Ishikawa (cell line): ENCODE results near the gene GTF2IRD1.

ENCODE experiments used
- CEBPB ChIP-seq: IDR thresholded peaks from 2 replicates; pipeline ENCODE4 v1.6.1; 2012
- CREB1 ChIP-seq: IDR thresholded peaks from 2 replicates; pipeline ENCODE4 v1.6.1; 2012; ENCODE audit warnings: low read depth
- EGR1 ChIP-seq: IDR thresholded peaks from 2 replicates; pipeline ENCODE4 v1.6.1; 2012
- EP300 ChIP-seq: IDR thresholded peaks from 2 replicates; pipeline ENCODE4 v1.6.1; 2012; ENCODE audit warnings: borderline replicate concordance
- FOXM1 ChIP-seq: IDR thresholded peaks from 2 replicates; pipeline ENCODE4 v1.6.1; 2012; ENCODE audit warnings: low read depth, borderline replicate concordance
- MAX ChIP-seq: IDR thresholded peaks from 2 replicates; pipeline ENCODE4 v1.6.1; 2012
- NFIC ChIP-seq: IDR thresholded peaks from 2 replicates; pipeline ENCODE4 v1.6.1; 2012
- RAD21 ChIP-seq: IDR thresholded peaks from 2 replicates; pipeline ENCODE4 v1.6.1; 2012; ENCODE audit warnings: low read depth
- TAF1 ChIP-seq: IDR thresholded peaks from 2 replicates; pipeline ENCODE4 v1.6.1; 2012; ENCODE audit warnings: low read depth, mild to moderate bottlenecking
- TCF12 ChIP-seq: IDR thresholded peaks from 2 replicates; pipeline ENCODE4 v1.6.1; 2012; ENCODE audit warnings: low read depth
- TEAD4 ChIP-seq: IDR thresholded peaks from 2 replicates; pipeline ENCODE4 v1.6.1; 2012
- USF1 ChIP-seq: IDR thresholded peaks from 2 replicates; pipeline ENCODE4 v1.6.1; 2012
- YY1 ChIP-seq: IDR thresholded peaks from 2 replicates; pipeline ENCODE4 v1.6.1; 2012; ENCODE audit warnings: low read depth
- ZBTB7A ChIP-seq: IDR thresholded peaks from 2 replicates; pipeline ENCODE4 v1.6.1; 2012; ENCODE audit warnings: low read depth
- TF ChIP-seq, protein P1 (sequence below): IDR thresholded peaks from 2 replicates; pipeline ENCODE4 v1.6.1; 2012; ENCODE audit warnings: low read depth, mild to moderate bottlenecking

Gene GTF2IRD1

DNA sequence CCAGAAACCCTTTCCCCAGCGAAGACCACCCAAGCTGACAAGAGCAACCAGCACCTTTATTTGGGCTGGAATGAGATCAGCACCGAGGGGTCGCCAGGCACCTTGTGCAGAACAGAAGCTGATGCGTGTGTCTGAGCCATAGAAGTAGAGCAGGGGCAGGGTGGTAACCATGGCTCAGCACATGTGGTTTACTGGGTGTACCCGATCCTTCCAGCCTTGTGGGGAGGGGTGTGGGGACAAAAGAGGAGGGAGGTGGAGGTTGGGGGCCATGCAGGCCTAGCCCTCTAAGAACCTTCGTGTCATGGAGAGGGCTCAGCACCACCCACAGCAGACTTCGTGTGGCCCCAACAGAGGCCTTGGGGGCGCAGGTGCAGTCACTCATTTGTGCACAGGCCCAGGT, 119.8 kb downstream of the GTF2IRD1 start:
- TF ChIP-seq TCF12 (no peak), TEAD4 (no peak), TAF1 (no peak), USF1 (no peak), MAX (no peak), ZBTB7A (no peak), CEBPB (no peak), CREB1 (no peak), NFIC (no peak), YY1 (no peak), EP300 (no peak), RAD21 (no peak), FOXM1 (no peak)

GRCh38 chr7:74575083-74575784, 121.5 kb downstream of the GTF2IRD1 start:
- no peak for TF ChIP-seq RAD21
- TF ChIP-seq ZBTB7A, result no peak
- no peak for TF ChIP-seq CREB1
- TF ChIP-seq FOXM1, result no peak
- TF ChIP-seq TCF12, result no peak
- TF ChIP-seq, protein P1, sequence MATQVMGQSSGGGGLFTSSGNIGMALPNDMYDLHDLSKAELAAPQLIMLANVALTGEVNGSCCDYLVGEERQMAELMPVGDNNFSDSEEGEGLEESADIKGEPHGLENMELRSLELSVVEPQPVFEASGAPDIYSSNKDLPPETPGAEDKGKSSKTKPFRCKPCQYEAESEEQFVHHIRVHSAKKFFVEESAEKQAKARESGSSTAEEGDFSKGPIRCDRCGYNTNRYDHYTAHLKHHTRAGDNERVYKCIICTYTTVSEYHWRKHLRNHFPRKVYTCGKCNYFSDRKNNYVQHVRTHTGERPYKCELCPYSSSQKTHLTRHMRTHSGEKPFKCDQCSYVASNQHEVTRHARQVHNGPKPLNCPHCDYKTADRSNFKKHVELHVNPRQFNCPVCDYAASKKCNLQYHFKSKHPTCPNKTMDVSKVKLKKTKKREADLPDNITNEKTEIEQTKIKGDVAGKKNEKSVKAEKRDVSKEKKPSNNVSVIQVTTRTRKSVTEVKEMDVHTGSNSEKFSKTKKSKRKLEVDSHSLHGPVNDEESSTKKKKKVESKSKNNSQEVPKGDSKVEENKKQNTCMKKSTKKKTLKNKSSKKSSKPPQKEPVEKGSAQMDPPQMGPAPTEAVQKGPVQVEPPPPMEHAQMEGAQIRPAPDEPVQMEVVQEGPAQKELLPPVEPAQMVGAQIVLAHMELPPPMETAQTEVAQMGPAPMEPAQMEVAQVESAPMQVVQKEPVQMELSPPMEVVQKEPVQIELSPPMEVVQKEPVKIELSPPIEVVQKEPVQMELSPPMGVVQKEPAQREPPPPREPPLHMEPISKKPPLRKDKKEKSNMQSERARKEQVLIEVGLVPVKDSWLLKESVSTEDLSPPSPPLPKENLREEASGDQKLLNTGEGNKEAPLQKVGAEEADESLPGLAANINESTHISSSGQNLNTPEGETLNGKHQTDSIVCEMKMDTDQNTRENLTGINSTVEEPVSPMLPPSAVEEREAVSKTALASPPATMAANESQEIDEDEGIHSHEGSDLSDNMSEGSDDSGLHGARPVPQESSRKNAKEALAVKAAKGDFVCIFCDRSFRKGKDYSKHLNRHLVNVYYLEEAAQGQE, result no peak
- TF ChIP-seq USF1, result no peak
- no peak for TF ChIP-seq MAX
- no peak for TF ChIP-seq TAF1
- TF ChIP-seq EP300, result no peak
- no peak for TF ChIP-seq YY1
- TF ChIP-seq NFIC, result no peak
- no peak for TF ChIP-seq EGR1
- no peak for TF ChIP-seq TEAD4
- no peak for TF ChIP-seq CEBPB

GRCh38 chr7:74575811-74576210, 122.1 kb downstream of the GTF2IRD1 start:
- no peak for TF ChIP-seq RAD21
- no peak for TF ChIP-seq ZBTB7A
- TF ChIP-seq TEAD4, result no peak
- TF ChIP-seq YY1, result no peak
- TF ChIP-seq EP300, result no peak
- TF ChIP-seq TAF1, result no peak
- no peak for TF ChIP-seq EGR1
- TF ChIP-seq NFIC, result no peak
- TF ChIP-seq CREB1, result no peak
- TF ChIP-seq TCF12, result no peak
- TF ChIP-seq, protein P1, result no peak
- no peak for TF ChIP-seq CEBPB
- TF ChIP-seq USF1, result no peak
- TF ChIP-seq MAX, result no peak

DNA sequence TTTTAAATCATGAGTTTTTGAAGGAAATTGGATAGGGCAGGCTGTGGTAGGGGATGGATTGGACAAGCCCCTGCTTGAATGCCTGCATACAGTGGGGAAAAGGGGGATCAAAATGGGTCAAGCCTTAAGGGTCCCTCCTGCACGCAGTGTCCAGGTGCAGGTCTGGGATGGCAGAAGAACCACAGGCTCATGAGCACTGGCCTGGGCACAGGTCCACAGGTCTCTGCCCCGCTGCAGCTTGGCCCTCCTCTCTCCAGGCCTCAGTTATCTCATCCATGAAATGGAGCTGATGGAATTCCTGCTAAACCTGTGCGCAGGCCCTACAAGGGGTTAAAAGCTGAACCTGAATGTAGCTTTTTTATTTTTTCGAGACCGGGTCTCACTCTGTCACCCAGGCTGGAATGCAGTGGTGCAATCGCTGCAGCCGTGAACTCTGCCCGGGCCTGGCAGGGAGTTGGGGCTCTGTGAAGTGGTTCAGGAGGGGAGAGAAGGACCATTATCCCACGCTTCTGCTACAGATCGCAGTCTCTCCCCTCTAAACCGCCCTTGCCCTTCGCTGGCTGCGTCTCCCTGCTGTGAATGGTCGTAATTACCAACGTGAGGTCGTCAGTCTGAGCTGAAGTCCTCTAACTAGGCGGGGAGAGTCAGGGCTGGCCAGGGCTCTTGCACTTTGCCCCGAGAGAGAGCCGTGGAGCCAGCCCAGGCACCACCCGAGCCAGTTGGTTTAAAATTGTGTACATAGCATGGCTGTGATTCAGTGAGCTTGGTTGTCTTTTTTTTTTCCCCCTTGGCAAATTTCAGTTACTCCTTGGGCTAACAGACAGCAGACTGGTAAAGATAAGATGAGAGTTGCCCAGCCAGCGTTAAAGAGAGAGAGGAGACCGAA, 126.3 kb downstream of the GTF2IRD1 start:
- TF ChIP-seq TEAD4 (peak; percentile 76), ZBTB7A (no peak), NFIC (no peak), CREB1 (no peak), USF1 (no peak), EGR1 (no peak), CEBPB (peak; percentile 88)
